NCI-H1930 (cell line): ENCODE results near the gene RAB3GAP1.
"Not testable (repeated sequence)": the region's sequence is repeated elsewhere in the genome, so short reads cannot be mapped to it uniquely, and the experiment has no call there.

Experiments
- DNase-seq, 2 experiments: peaks; one replicate each; lab custom pipeline; 2025; lab: John Stamatoyannopoulos, UW

The RAB3GAP1 gene

DNA sequence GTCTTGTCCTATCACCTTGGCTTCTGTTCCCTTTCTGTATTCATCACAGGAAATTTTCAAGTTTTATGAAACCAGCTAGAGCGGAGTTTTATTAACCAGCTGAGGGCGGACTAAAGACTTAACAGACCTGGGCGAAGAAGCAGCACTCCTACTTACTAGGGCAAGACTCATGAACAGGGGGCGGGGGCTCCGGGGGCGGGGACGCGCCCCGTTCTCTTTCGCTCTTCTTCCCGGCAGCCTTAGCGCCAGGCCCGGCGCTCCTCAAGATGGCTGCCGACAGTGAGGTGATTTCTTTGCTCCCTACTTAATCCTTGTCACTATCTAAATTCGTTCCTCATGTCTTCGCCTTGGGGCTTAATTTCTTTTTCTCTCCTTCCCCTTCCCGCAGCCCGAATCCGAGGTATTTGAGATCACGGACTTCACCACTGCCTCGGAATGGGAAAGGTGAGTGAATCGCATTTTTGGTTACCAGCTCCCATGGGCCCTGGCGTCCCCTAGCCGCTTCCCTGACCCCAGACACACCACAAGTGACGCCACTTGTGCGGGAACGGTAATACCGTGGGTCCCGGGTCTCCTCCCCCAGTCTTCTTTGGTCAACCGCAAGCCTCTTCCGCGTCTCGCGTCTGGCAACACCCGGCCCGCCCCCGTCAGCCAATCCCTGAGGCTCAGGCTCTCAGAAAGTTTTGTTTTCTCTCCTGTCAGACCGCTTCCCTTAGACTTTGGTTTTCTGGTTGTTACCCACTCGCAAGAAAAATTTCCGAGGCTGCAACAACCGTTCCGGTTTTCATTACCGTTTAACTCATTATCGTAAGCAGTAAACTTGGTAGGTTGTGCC lies at the start of gene RAB3GAP1:
TSS of gene RAB3GAP1 (plus strand) at position 251 of the 835 bp plus-strand sequence. CDS start at position 267, 16 bp downstream.
- peak; percentile 46 to 64 for DNase-seq

DNA sequence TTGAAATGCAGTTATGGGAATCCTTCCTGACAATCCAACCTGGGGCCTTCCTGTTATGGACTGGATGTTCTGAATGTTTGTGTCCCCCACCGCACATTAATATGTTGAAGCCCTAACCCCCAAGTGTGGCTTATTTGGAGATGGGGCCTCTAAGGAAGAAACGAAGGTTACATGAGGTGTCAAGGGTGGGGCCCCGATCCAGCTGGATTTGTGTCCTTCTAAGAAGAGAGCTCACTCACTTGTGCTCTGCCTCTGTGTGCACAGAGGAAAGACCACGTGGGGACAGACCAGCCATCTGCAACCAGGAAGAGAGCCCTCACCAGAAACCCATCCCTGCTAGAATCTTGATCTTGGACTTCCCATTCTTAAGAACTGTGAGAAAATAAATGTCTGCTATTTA lies 49.3 kb upstream of the RAB3GAP1 start:
- DNase-seq, result no peak

DNA sequence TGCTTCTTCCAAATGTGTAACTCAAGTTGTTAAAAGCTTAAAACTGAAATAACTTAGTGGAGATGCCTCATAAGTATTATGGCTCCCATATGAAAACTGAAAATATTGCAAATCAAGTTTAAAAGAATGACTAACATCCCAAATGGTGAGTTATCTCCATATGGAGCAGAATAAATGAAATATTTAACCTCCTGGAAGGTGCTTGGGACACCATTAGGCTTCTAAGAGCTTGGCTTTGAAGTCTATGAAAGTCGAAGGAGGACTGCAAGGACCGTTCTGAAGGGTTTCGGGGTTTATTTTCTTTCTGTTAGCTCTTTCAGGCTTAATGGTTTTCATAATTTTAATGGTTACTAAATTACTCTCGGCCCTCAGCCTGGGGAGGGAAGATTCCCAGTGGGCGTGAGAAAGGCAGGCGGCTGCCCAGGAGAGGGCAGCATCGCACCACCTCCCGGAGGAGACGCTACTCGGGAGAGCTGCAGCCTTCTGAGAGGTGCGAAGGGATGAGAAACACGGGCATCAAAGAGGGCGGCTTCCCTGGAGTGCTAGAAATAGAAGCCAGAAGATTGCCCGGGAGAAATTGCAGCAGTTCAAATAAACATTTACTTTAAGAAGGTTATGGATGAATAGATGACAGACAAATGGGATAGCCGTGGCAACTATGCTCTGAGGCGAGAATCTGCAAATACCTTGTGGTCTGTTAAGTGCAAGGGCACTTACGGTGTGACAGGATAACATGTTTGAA lies 47.9 kb upstream of the RAB3GAP1 start:
- peak; percentile 45 to 56 for DNase-seq

DNA sequence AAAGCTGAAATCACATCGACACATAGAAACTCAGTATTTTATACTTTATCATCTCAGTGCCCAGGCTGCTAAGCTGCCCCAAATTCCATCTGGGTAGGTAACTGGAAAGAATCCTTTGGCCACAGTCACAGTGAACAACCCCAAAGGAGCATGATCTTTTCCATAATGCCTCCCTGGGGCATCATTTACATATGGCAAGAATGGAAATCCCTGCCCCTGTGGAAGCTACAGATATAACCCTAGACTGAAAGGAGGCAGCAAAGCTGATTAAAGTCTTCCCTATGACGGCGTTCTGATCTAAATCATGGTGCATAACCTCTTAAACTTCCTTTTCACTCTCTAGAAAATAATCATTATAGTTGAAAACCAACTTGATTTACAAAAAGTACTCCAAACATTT lies 46.3 kb upstream of the RAB3GAP1 start:
- DNase-seq, result no peak

DNA sequence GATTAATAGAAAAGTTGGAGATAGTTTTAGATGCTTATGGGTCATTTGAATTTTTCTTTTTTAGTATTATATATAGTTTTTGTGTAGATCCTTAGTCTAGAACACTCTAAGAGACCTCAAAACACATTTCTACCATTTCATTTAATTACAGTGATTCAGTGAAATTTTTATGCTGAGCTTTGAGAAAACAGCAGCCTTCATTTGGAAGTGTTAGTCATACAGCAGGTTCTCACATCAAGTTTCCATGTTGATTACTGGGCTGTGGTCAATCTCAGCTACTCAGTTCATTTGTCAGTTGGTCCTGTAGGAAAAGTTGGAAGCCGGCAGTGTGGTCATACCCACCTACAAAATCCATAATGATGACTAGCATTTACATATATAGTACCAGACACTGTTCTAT lies 42.8 kb upstream of the RAB3GAP1 start:
- DNase-seq, result no peak

DNA sequence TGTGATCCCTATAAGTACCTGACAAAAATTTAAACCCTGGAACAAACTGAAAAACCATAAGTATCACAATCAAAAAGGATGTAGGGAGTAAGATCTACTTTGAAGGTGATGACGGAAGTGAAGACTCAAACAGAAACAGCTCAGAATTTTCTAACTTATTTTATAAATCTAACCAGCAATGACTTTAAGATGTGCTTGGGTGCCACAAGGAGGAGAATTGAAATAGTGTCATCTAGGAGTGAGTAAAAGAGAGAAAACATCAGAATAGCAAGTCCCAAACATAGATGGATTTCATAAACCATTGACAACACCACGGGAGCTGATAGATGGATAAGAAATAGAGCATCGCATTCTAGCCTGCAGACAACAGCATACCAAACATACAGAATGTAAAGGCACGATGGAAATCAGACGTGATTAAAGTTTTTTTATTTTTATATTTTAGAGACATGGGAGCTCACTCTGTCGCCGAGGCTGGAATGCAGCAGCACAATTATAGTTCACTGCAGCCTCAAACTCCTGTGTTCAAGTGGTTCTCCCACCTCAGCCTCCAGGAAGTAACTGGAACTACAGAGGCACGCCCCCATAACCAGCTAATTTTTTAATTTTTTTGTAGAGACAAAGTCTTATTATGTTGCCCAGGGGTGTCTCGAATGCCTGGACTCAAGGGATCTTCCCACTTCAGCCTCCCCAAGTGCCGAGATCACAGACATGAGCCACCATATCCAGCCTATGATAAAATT lies 41.7 kb upstream of the RAB3GAP1 start:
- no peak for DNase-seq

DNA sequence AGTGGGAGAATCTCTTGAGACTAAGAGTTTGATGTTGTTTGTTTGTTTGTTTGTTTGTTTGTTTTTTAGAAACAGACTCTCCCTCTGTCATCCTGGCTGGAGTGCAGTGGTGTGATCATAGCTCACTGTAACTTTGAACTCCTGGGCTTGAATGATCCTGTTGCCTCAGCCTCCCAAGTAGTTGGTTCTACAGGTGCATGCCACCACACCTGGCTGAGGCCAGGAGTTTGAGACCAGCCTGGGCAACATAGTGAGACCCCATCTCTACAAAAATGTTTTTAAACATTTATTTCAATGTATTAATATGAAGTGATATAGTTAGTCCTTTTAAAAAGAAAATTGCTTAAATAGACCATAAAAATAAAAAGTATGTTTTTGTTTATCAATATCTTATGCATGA lies 40.5 kb upstream of the RAB3GAP1 start:
- no peak for DNase-seq

DNA sequence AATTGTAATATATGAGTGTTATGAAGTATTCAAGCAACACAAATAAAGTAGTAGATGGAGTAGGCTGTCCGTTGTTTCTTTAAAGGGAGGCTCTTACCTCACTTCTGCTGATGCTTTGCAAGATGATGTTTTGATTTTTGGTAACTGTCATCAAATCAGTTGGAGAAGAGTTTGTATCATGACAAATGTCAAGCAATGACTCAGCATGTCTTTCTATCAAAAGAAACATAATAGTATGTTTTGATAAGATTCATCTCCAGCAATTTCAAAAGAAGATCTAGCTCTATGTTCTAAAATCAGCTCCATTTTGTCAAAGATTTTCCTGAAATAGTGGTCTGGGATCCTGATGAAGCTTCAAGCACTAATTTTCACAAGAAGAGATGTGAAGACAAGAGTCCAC lies 30.5 kb upstream of the RAB3GAP1 start:
- no peak for DNase-seq

DNA sequence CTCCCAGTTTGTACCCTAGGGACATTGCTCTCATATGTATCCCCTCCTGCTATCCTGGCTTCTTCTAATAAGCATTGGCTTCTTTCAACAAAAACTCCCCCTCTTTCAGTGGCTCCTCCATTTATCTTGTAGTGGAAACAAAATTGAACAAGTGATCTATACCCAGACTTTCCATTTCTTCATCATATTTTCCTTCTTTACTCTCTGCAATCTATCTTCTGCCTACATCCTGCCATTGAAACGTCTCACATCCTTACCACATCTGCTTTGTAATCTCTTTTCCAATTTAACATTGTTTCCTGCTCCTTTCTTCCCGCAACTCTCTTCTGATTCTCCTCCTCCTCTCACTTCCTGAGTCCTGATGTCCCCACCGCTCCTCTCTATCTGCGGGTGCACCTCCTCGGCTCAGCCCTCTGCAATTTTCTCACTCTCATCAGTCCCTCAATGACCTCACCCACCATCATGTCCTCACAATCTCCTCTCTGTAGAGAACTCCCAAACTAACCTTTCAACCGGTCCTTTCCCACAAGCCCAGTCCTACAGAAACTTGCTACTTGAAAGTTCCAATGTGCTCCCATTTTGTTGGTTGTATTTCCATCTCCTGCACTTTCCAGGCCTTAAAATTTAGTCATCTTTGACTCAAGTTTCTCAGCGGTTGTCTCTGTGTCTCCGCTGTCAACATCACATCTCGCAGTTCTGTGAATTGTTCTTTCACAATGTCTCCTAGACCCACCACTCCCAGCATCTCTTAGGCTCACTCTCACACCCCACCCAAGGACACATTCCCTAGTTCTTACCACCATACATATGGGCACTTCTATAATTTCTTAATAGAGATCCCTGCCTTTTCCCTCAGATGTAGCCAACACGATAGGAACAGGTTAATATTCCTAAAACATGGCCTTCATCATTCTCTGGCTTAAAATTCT lies 28.9 kb upstream of the RAB3GAP1 start:
- no peak for DNase-seq

DNA sequence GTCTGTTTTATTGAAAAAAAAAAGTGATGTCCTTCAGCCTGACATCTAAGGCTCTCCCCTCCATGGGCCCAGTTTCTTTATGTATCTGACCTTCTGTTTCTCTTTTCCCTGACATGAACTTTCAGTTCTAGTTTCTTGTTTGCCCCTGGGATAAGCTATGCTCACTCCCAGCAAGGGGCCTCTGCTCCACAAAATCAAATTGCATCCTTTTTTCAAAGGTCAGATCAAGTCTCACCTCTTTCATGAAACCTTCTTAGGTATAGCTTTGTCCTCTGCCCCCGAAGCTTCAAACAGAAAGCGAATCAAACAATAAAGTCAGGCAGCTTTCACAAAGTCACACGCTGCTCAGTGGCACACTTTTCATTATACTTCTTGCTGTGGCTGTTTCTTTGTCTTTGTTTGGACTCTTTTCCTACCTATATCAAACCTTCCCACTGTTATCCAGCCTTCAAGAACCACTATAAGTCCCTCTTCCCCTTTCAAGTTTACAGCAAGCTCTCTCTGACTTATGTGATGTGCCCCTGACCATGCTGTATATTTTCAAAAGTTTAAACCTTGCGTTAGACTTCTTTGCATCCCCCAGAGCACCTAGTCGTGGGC lies 28.1 kb upstream of the RAB3GAP1 start:
- no peak for DNase-seq

DNA sequence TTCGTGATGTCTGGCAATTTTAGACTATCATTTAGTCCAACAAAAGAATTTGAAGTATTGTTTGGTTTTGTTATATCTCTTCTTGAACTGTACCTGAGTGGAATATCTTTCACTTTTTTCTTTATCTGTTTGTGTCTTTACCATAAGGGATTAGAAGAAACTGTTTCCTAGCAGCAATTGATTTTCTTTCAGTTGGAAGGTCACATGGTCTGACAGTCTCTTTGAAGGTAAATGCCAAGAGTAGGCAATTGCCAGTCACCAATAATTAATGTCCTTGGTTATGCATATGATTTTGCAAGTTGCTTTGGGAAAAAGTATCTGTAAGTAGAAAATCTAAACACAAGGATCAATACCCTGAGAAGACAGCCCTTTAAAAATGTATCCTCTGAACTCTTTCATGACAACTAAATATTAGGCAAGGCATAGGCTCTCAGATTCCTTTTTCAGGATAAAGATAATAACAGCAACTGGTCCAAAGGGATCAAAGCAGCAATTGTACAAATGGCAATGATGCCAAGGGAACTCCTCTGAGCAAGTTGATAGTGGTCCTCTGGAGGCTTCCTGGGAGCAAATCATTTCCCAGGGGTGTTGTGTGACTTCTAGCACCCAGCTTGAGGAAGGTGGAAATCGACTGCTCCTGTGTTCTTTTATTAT lies 22.5 kb upstream of the RAB3GAP1 start:
- no peak for DNase-seq

DNA sequence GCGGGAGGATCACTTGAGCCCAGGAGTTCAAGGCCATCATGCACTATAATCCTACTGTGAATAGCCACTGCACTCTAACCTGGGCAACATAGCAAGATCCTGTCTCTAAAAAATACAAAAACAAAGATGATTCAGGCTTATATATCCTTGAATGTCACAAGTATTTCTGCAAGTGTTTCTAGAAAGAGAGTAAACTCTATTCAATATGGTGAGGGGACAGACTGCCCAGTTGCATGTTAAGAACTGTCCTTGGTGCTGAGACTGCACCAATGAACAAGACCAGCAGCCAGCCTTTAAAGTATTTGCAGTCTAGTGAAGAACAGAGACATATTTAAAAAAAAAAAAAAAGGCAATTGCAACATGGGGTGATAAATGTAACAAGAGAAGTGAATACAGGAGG lies 21.3 kb upstream of the RAB3GAP1 start:
- no peak for DNase-seq

DNA sequence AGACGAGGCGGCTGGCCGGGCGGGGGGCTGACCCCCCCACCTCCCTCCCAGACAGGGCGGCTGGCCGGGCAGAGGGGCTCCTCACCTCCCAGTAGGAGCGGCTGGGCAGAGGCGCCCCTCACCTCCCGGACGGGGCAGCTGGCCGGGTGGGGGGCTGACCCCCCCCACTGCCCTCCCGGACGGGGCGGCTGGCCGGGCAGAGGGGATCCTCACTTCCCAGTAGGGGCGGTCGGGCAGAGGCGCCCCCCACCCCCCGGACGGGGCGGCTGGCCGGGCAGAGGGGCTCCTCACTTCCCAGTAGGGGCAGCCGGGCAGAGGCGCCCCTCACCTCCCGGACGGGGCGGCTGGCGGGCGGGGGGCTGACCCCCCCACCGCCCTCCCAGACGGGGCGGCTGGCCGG lies 18.9 kb upstream of the RAB3GAP1 start:
- not testable (repeated sequence) for DNase-seq

DNA sequence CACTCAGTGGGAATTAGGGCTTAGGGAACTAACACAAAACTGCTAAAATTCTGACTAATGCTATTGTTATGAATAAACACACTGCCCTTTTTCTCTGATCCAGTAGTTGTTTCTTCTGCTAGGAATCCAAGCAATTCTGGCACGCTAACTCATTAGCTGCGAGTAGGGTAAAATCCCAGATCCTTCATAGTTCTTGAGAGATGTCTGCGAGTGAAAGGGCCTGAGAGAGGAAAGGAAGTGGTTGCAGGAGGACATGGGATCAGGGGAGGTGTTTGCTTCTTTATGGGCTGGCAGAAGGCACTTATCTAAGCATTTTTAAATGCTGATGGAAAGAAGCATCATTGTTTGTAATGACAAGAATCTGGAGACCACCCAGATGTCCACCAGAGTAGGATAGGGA lies 14.3 kb upstream of the RAB3GAP1 start:
- DNase-seq, result no peak

DNA sequence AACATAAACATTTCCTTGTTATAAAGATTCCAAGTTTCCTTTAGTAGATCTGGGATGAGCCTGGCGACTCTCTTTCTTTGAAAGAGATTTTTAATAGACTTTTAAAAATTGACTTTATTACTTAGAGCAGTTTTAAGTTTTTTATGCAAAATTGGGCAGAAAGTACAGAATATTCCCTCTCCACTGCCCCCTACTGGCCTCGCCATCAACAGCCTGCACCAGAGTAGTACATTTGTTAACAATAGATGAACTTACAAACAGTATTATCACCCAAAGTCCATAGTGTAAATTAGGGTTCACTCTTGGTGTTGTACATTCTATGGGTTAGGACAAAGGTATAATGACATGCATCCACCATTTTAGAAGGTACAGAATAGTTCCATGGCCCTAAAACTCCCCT lies 8.7 kb upstream of the RAB3GAP1 start:
- DNase-seq, result no peak

DNA sequence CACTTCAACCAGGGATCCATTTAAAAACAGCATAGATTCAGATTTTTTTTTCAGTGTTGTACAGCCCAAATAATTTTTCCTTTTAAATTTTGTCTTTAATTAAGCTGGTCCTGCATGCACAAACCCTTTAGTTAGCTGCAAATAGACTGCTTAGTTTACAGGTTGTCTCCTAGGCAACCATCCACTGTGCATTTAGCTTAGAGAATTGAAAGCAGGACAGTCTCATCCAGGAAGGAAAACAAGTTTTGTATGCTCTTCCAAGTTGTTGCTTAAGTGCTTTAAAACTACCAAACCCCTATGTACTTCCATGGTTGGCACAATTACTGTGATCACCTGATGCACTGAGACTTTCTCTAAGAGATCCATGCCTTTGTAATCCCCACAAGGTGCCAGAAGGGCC lies 4.8 kb upstream of the RAB3GAP1 start, which contains the start of gene MAP3K19:
TSS of gene MAP3K19 (minus strand) at position 148 of the 400 bp plus-strand sequence. CDS start 22,800 bp downstream, outside the sequence.
- no peak for DNase-seq

DNA sequence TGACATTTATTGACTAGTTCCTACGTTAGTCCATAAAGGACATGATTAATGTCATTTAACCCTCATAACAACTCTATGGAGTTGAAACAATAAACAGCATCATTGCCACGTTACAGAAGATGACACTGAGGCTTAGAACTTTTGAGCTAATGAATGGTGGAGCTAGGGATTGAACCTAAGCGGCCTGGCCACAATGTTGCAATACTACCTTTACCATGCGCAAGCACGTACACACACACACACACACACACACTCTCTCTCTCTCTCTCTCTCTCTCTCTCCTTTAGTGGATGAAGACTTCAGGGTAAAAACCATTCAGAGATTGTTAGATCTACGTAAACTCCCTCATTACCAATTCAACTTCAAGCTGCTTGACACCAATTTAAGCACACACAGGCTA lies 4.0 kb upstream of the RAB3GAP1 start:
- DNase-seq, result no peak

DNA sequence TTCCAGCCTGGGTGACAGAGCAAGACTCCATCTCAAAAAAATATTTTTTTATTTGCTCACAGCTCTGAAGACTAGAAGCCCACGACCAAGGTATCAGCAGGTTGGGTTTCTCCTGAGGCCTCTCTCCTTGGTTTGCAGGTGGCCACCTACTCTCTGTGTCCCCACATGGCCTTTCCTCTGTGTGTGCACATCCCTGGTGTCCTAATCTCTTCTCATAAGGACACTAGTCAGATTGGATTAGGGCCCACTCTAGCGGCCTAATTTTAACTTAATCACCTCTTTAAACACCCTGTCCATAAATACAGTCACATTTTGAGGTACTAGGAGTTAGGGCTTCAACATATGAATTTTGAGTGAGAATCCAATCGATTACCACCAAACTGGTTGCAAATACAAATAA lies 2.0 kb upstream of the RAB3GAP1 start:
- no peak for DNase-seq

DNA sequence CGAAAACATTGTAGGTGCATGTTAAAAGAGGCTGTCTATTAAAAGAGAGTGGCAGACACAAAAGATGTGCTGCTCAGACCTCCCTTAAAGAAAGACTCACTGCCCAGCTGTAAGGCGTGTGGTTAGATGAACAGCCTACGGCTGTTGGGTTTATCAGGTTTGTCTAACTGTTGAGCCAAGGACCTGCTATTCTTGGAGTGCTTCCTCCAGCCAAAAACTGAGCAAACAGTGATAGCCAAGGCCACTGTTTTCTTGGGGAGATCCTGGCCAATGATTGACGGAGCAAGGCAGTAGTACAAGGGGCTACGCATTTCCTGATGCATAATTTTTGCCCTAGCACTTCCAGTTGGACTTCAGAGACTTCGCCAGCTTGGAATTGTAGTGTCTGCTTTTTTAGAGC lies 1.4 kb upstream of the RAB3GAP1 start:
- DNase-seq, result no peak

DNA sequence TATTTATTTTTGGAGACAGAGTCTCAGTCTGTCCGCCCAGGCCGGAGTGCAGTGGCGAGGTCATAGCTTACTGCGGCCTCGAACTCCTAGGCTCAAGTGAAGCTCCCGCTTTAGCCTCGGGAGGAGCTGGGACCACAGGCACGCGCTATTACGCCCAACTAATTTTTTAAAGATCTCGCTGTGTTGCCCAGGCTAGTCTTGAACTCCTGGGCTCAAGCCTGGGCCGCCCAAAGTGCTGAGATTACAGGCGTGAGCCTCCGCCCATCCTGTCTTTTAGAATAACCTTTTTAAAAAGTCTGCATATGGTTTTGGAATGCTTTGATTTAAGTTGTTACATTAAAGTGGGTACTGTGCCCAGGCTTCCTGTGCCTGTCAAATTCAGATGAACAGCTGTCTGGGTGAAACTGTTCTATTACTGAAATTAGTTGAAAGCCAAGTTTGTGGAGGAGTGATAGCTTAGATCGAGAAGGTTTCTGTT lies 944 bp downstream of the RAB3GAP1 start:
- no peak for DNase-seq
